Stimulated activated CD4-positive, alpha-beta T cell treated with anti-CD3 and anti-CD28 coated beads, Interleukin-2, amount 100 ng/mL, for 48 hours (primary cell): ENCODE measurements around the gene NT5DC3.

Experiments
- DNase-seq, 2 donors: peaks; one replicate each; pipeline ENCODE4 v3.0.0-alpha.2; 2020

Gene NT5DC3

GRCh38 chr12:103742349-103742932 lies 98.6 kb downstream of the NT5DC3 start:
- no peak for DNase-seq

GRCh38 chr12:103737881-103738280 lies 103.2 kb downstream of the NT5DC3 start:
- DNase-seq, result no peak

- DNase-seq, result no peak
These were observed 104.5 kb downstream of the NT5DC3 start for GRCh38 chr12:103736572-103736971.

GRCh38 chr12:103735291-103735690 lies 105.7 kb downstream of the NT5DC3 start:
- DNase-seq, result no peak

GRCh38 chr12:103734863-103735262 lies 106.2 kb downstream of the NT5DC3 start:
- DNase-seq, result no peak

GRCh38 chr12:103731539-103731938 lies 109.5 kb downstream of the NT5DC3 start:
- no peak for DNase-seq

- no peak for DNase-seq
These were observed 111.5 kb downstream of the NT5DC3 start for GRCh38 chr12:103729499-103729898.

GRCh38 chr12:103728323-103728722 lies 112.7 kb downstream of the NT5DC3 start:
- DNase-seq, result no peak

- DNase-seq, result no peak
These were observed 113.4 kb downstream of the NT5DC3 start for GRCh38 chr12:103727638-103728037.

GRCh38 chr12:103725398-103725797 lies 115.6 kb downstream of the NT5DC3 start:
- DNase-seq, result no peak
